CD14-positive monocyte (primary cell): Measurements from ENCODE around the gene GABRG3. TPM values are rescaled to one million over a fixed set of nuclear protein-coding genes. Genes with fewer than 3 reads are reported as not detected.

Experiments used
- DNase-seq, 3 donors: peaks; one replicate each; pipeline ENCODE4 v3.0.0-alpha.2; 2011 to 2022
- H2AFZ ChIP-seq: 2 replicates; pipeline ENCODE4 v1.6.0; 2012; ENCODE audit warnings: mild to moderate bottlenecking, low read depth, low read length, inconsistent platforms; ENCODE audit not compliant: insufficient read depth, poor library complexity, severe bottlenecking
- H3K27ac ChIP-seq, 2 donors: 1 replicate in 1 of 2; 2 replicates in 1 of 2; pipeline ENCODE4 v1.5.1; 2012 to 2013; ENCODE audit warnings: low read length in 2 of 2, control low read depth in 1 of 2, inconsistent platforms in 1 of 2, low read depth in 1 of 2, mild to moderate bottlenecking in 1 of 2
- H3K27me3 ChIP-seq, 2 donors: one replicate each; pipeline versions ENCODE4 v1.6.0 to v1.6.1; 2011 to 2013; ENCODE audit warnings: low read length in 2 of 2; ENCODE audit not compliant: control insufficient read depth in 2 of 2, insufficient read depth in 2 of 2
- H3K36me3 ChIP-seq, 2 donors: replicated peaks in 1 of 2; 1 replicate in 1 of 2; 2 replicates in 1 of 2; pipeline versions ENCODE4 v1.5.1 to v1.6.1; 2012 to 2013; ENCODE audit warnings: low read length in 2 of 2, control low read depth in 1 of 2, inconsistent platforms in 1 of 2, mild to moderate bottlenecking in 1 of 2; ENCODE audit not compliant: insufficient read depth in 2 of 2, control insufficient read depth in 1 of 2
- H3K4me1 ChIP-seq, 2 donors: 1 replicate in 1 of 2; 2 replicates in 1 of 2; pipeline versions ENCODE4 v1.5.1 to v1.6.1; 2012 to 2013; ENCODE audit warnings: low read length in 2 of 2, control low read depth in 1 of 2, inconsistent platforms in 1 of 2, mild to moderate bottlenecking in 1 of 2, moderate library complexity in 1 of 2; ENCODE audit not compliant: insufficient read depth in 2 of 2, control insufficient read depth in 1 of 2
- H3K4me2 ChIP-seq: replicated peaks from 2 replicates; pipeline ENCODE3; 2012; ENCODE audit warnings: low read length, moderate library complexity, mild to moderate bottlenecking; ENCODE audit not compliant: poor library complexity, severe bottlenecking; ENCODE audit errors: extremely low read depth
- H3K4me3 ChIP-seq, 3 experiments: fragments of 200-600 bp in 1 of 3; sonication (generic) in 1 of 3; replicated peaks in 1 of 3; 1 replicate in 2 of 3; 2 replicates in 1 of 3; pipeline ENCODE4 v1.5.1; 2011 to 2013; ENCODE audit warnings: low read length in 3 of 3, mild to moderate bottlenecking in 3 of 3, control low read depth in 2 of 3, low read depth in 2 of 3, inconsistent platforms in 1 of 3, moderate library complexity in 1 of 3
- H3K79me2 ChIP-seq: 2 replicates; pipeline ENCODE4 v1.6.0; 2012; ENCODE audit warnings: mild to moderate bottlenecking, control low read depth, inconsistent platforms, low read length, moderate library complexity; ENCODE audit not compliant: insufficient read depth
- H3K9ac ChIP-seq: 2 replicates; pipeline ENCODE4 v1.6.0; 2017; ENCODE audit warnings: low read length, mild to moderate bottlenecking; ENCODE audit not compliant: insufficient read depth, poor library complexity, severe bottlenecking
- H3K9me3 ChIP-seq, 2 donors: replicated peaks in 1 of 2; 1 replicate in 1 of 2; 2 replicates in 1 of 2; pipeline versions ENCODE4 v1.5.1 to v1.6.1; 2012 to 2013; ENCODE audit warnings: low read length in 2 of 2, control low read depth in 1 of 2; ENCODE audit not compliant: control insufficient read depth in 1 of 2, insufficient read depth in 1 of 2
- H4K20me1 ChIP-seq: 2 replicates; pipeline ENCODE4 v1.6.0; 2012; ENCODE audit warnings: mild to moderate bottlenecking, low read length, control low read depth, moderate library complexity; ENCODE audit not compliant: insufficient read depth
- H3K27ac Mint-ChIP-seq, 7 donors: one replicate each; pipeline ENCODE4 v1.8.0; 2020; ENCODE audit warnings: mild to moderate bottlenecking in 7 of 7, mixed read lengths in 7 of 7, moderate library complexity in 6 of 7, inconsistent platforms in 2 of 7
- H3K27me3 Mint-ChIP-seq, 3 donors: one replicate each; pipeline ENCODE4 v1.8.0; 2021 to 2022; ENCODE audit warnings: low read depth in 3 of 3, mild to moderate bottlenecking in 3 of 3, mixed read lengths in 3 of 3, moderate library complexity in 3 of 3, inconsistent platforms in 1 of 3
- H3K36me3 Mint-ChIP-seq, 2 donors: one replicate each; pipeline ENCODE4 v1.8.0; 2020; ENCODE audit warnings: mixed read lengths in 2 of 2, inconsistent platforms in 1 of 2, mild to moderate bottlenecking in 1 of 2
- H3K4me1 Mint-ChIP-seq: one replicate; pipeline ENCODE4 v1.8.0; 2020; ENCODE audit warnings: mild to moderate bottlenecking, mixed read lengths
- H3K4me3 Mint-ChIP-seq, 2 donors: one replicate each; pipeline ENCODE4 v1.8.0; 2020; ENCODE audit warnings: mild to moderate bottlenecking in 2 of 2, mixed read lengths in 2 of 2, moderate library complexity in 1 of 2
- H3K9me3 Mint-ChIP-seq, 7 donors: one replicate each; pipeline ENCODE4 v1.8.0; 2020 to 2022; ENCODE audit warnings: mixed read lengths in 7 of 7, mild to moderate bottlenecking in 6 of 7, moderate library complexity in 6 of 7, inconsistent platforms in 2 of 7
- CTCF ChIP-seq: fragments of 200-600 bp; IDR thresholded peaks from one replicate; pipeline ENCODE4 v1.8.0; 2022; ENCODE audit warnings: antibody characterized with exemption, mild to moderate bottlenecking
- WGBS: methylation state at CpG from one replicate; pipeline ENCODE4 v1.1.5; 2013; ENCODE audit warnings: missing lambda C conversion rate; ENCODE audit not compliant: insufficient coverage; 5-methylcytosine and 5-hydroxymethylcytosine counted together
- intact Hi-C, 2 donors: fragments of 100-400 bp; cut with micrococcal nuclease; formaldehyde crosslinking; loops; one replicate each; pipeline versions ENCODE4 v1.15.0 to v1.15.1; 2023
- polyA plus RNA-seq, 3 donors: library from polyadenylated mRNA; depleted of rRNA in 1 of 3; unstranded in 2 of 3; stranded (reverse) in 1 of 3; fragments of 300-500 nt in 2 of 3; fragments of >200 nt in 1 of 3; fragmentation: Illumina TruSeq in 2 of 3; gene quantifications; 1 replicate in 2 of 3; 2 replicates in 1 of 3; pipeline ENCODE4 v1.2.3, GENCODE V29; 2012 to 2021

Gene GABRG3
- polyA plus RNA-seq, 3 donors, result not detected

DNA sequence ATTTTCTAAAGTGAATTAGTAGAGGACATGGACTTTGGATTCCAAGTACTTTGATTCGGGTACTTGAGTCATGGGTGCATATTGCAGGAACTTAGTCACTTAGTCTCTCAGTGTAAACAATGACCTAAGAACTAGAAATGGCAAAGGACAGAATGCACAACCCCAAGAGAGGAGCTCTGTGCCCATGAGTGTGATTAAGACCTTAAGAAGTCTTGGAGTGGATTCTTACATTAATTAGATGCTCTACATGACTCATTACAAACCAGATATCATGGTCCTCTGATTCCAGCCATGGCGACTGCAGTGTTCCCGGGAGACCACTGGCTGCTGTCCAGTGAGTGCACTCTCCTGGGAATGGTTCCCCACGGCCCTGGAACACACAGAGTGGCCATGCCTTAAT lies 251.5 kb downstream of the GABRG3 start:
- Histone ChIP-seq H2AFZ (no peak overlapping the region), H3K36me3 (no peaks in the 10 kb centered on the region), H3K27me3 (no peaks in the 10 kb centered on the region), H3K4me1 (no peaks in the 10 kb centered on the region), H3K4me2 (no peak overlapping the region), H3K9me3 (peaks cover 36 to 48% of the 10 kb centered on the region in 2 donors), H3K27ac (no peak overlapping the region), H3K9ac (no peak overlapping the region), H4K20me1 (no peaks in the 10 kb centered on the region), H3K79me2 (no peaks in the 10 kb centered on the region), H3K4me3 (no peak overlapping the region)
- Mint-ChIP-seq H3K4me1 (no peaks in the 10 kb centered on the region), H3K4me3 (no peak overlapping the region), H3K36me3 (no peaks in the 10 kb centered on the region), H3K27ac (no peak overlapping the region), H3K27me3 (no peaks in the 10 kb centered on the region), H3K9me3 (peaks cover 8 to 46% (median 32%) of the 10 kb centered on the region in 7 donors)
- DNase-seq, result no peak
- intact Hi-C loops, result no loop called here
- no peak for TF ChIP-seq CTCF
- WGBS, result 83% methylated on average over 4 of the region's 4 CpGs

- no peak for DNase-seq
- Histone ChIP-seq H3K9ac (no peak overlapping the region), H3K36me3 (no peaks in the 10 kb centered on the region), H3K79me2 (no peaks in the 10 kb centered on the region), H2AFZ (no peak overlapping the region), H4K20me1 (no peaks in the 10 kb centered on the region), H3K9me3 (peaks cover 29 to 41% of the 10 kb centered on the region in 2 donors), H3K27ac (no peak overlapping the region), H3K27me3 (no peaks in the 10 kb centered on the region), H3K4me2 (no peak overlapping the region), H3K4me1 (no peaks in the 10 kb centered on the region), H3K4me3 (no peak overlapping the region)
- intact Hi-C loops, result no loop called here
- TF ChIP-seq CTCF, result no peak
- Mint-ChIP-seq H3K4me1 (no peaks in the 10 kb centered on the region), H3K4me3 (no peak overlapping the region), H3K36me3 (no peaks in the 10 kb centered on the region), H3K27ac (no peak overlapping the region), H3K9me3 (peaks cover 6 to 40% (median 26%) of the 10 kb centered on the region in 7 donors), H3K27me3 (no peaks in the 10 kb centered on the region)
- WGBS, result 50% methylated on average over 1 of the region's 2 CpGs
Observed at GRCh38 chr15:27223179-27223578, 252.2 kb downstream of the GABRG3 start.
